Nephron progenitor cell (in vitro differentiated cells): ENCODE data around the gene CCDC33.
"Not testable (repeated sequence)": the region's sequence is repeated elsewhere in the genome, so short reads cannot be mapped to it uniquely, and the experiment has no call there.

Experiments
- DNase-seq: peaks from one replicate; pipeline ENCODE4 v3.0.0; 2021
- H3K27ac Mint-ChIP-seq: 2 replicates; pipeline ENCODE4 v1.8.0; 2021; ENCODE audit warnings: mild to moderate bottlenecking, moderate library complexity, mixed read lengths
- H3K27me3 Mint-ChIP-seq: 2 replicates; pipeline ENCODE4 v1.8.0; 2021; ENCODE audit warnings: mild to moderate bottlenecking, low read depth, mixed read lengths; ENCODE audit not compliant: poor library complexity
- H3K36me3 Mint-ChIP-seq: 2 replicates; pipeline ENCODE4 v1.8.0; 2021; ENCODE audit warnings: low read depth, mixed read lengths
- H3K4me1 Mint-ChIP-seq: 2 replicates; pipeline ENCODE4 v1.8.0; 2021; ENCODE audit warnings: mixed read lengths
- H3K4me3 Mint-ChIP-seq: 2 replicates; pipeline ENCODE4 v1.8.0; 2021; ENCODE audit warnings: mild to moderate bottlenecking, moderate library complexity, mixed read lengths
- H3K9me3 Mint-ChIP-seq: 2 replicates; pipeline ENCODE4 v1.8.0; 2021; ENCODE audit warnings: mild to moderate bottlenecking, moderate library complexity, mixed read lengths
- TF ChIP-seq, protein P1 (sequence below): fragments of 200-600 bp; sonication (generic); IDR thresholded peaks from 2 replicates; pipeline ENCODE4 v1.5.0; 2021; ENCODE audit warnings: antibody characterized with exemption

Gene CCDC33

DNA sequence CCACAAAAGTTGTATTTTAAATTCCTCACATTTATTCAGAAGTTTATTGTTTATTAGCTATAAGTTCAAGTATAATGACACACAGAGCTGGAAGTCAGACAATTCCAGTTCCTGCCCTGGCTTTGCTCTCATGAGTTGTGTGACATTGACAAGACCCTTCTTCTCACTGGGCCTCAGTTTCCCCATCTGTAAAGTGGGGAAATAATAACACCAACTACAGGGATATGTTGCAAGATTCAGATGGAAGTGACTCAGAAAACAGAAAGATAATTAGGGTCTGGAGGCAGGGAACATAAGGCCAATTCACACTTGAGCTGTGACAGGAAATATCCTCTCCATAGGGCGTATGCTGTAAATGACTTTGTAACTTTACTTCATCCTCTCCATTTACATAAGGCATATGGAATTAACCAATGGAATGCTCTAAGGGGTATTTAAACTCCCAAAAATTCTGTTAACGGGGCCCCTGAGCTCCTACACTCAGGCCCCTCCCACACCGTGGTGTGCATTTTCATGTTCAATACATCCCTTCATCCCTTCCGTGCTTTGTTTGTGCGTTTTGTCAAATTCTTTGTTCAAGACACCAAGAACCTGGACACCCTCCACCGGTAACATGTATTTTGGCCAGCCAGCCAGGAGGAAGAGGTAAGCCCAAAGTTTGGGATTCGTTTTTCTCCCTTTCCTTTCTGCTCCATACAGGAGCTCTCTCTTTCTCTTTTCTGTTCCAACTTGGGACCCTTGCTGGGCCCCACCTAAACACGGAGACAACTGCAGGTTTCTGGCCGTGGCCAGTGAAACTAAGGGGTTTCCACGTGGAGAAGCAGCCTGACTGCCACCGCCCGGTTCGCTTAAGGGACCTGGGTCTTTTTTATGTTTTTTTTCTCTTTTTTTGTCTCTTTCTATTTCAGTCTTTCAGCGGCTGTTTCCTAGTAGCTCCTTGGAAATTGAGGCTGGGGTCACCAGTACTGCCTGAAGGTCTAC is 114.5 kb downstream of the CCDC33 start:
- H3K4me1 Mint-ChIP-seq: peaks cover 41% of the 10 kb centered on the region
- H3K36me3 Mint-ChIP-seq: peaks cover 25% of the 10 kb centered on the region
- no peak for DNase-seq
- H3K4me3 Mint-ChIP-seq: no peak overlapping the region
- H3K27me3 Mint-ChIP-seq: peaks cover 9% of the 10 kb centered on the region
- H3K27ac Mint-ChIP-seq: no peak overlapping the region
- peaks cover 32% of the 10 kb centered on the region for H3K9me3 Mint-ChIP-seq
- TF ChIP-seq, protein P1, sequence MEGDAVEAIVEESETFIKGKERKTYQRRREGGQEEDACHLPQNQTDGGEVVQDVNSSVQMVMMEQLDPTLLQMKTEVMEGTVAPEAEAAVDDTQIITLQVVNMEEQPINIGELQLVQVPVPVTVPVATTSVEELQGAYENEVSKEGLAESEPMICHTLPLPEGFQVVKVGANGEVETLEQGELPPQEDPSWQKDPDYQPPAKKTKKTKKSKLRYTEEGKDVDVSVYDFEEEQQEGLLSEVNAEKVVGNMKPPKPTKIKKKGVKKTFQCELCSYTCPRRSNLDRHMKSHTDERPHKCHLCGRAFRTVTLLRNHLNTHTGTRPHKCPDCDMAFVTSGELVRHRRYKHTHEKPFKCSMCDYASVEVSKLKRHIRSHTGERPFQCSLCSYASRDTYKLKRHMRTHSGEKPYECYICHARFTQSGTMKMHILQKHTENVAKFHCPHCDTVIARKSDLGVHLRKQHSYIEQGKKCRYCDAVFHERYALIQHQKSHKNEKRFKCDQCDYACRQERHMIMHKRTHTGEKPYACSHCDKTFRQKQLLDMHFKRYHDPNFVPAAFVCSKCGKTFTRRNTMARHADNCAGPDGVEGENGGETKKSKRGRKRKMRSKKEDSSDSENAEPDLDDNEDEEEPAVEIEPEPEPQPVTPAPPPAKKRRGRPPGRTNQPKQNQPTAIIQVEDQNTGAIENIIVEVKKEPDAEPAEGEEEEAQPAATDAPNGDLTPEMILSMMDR: no peak

DNA sequence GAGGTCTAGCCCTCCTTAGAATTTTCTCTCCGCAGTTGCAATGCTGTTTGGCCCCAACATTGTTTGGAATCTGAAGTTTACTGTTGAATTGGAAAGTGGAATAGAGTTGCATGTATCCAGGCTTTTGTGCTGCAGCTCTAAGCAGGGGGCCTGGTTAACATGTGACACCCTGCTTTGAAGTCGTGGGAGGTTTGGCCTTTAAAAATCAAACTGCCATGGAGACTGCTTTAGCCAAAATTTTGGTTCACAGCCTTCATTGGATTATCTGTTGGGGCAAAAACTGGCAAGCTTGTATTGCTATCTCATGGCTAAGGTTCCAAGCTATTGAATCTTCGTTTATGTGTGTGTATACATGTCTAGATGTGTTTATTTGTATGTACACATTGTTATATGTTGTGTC is 115.5 kb downstream of the CCDC33 start:
- peaks cover 26% of the 10 kb centered on the region for H3K36me3 Mint-ChIP-seq
- H3K9me3 Mint-ChIP-seq: peaks cover 35% of the 10 kb centered on the region
- TF ChIP-seq, protein P1: no peak
- DNase-seq: no peak
- peaks cover 40% of the 10 kb centered on the region for H3K4me1 Mint-ChIP-seq
- H3K4me3 Mint-ChIP-seq: no peak overlapping the region
- H3K27me3 Mint-ChIP-seq: peaks cover 10% of the 10 kb centered on the region
- H3K27ac Mint-ChIP-seq: no peak overlapping the region

DNA sequence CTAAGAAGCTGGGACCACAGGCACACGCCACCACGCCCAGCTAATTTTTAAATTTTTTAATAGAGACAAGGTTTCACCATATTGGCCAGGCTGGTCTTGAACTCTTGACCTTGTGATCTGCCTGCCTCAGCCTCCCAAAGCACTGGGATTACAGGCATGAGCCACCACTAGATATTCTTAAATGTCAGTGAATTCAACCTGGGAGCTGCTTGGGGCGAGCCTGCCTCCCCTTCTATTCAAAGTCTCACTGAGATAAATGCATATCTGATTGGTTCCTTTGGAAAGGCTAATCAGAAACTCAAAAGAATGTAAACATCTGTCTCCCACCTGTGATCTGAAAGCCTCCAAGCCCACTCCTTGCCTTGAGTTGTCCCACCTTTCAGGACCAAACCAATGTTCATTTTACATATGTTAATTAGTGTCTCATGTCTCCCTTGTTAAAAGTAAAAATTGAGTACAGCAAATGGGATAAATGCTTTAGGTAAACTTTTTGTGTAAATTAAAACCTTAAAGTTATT is 116.3 kb downstream of the CCDC33 start:
- H3K36me3 Mint-ChIP-seq: peaks cover 26% of the 10 kb centered on the region
- H3K4me3 Mint-ChIP-seq: no peak overlapping the region
- no peak overlapping the region for H3K27ac Mint-ChIP-seq
- TF ChIP-seq, protein P1: no peak
- no peak for DNase-seq
- H3K27me3 Mint-ChIP-seq: peaks cover 10% of the 10 kb centered on the region
- peaks cover 35% of the 10 kb centered on the region for H3K9me3 Mint-ChIP-seq
- peaks cover 40% of the 10 kb centered on the region for H3K4me1 Mint-ChIP-seq

DNA sequence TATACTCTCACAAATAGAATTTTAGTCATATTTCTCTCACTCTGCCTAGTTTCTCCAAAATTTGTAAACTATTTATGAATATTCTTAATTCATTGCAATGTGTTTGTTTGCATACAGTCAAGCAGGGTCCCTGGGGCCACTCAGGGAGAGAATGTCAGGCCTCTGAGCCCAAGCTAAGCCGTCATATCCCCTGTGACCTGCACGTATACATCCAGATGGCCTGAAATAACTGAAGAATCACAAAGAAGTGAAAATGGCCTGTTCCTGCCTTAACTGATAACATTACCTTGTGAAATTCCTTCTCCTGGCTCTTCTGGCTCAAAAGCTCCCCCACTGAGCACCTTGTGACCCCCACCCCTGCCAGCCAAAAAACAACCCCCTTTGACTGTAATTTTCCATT is 117.9 kb downstream of the CCDC33 start:
- peaks cover 35% of the 10 kb centered on the region for H3K9me3 Mint-ChIP-seq
- not testable (repeated sequence) for DNase-seq

DNA sequence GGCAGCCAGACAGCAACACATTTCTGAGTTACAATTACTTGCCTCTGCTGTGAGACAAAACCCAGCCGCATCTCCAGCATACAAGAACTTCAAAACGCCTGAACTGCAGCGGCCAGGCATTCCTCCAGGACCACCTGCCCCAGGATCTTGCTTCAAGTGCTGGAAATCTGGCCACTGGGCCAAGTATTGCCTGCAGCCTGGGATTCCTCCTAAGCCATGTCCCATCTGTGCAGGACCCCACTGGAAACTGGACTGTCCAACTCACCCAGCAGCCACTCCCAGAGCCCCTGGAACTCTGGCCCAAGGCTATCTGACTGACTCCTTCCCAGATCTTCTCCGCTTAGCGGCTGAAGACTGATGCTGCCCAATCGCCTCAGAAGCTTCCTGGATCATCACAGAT is 119.9 kb downstream of the CCDC33 start:
- H3K27ac Mint-ChIP-seq, H3K4me3 Mint-ChIP-seq, H3K27me3 Mint-ChIP-seq, DNase-seq: not testable (repeated sequence)
- peaks cover 24% of the 10 kb centered on the region for H3K4me1 Mint-ChIP-seq
- H3K9me3 Mint-ChIP-seq: peaks cover 35% of the 10 kb centered on the region
- H3K36me3 Mint-ChIP-seq: peaks cover 26% of the 10 kb centered on the region

More for the DNA sequence above, 117.9 kb downstream of the CCDC33 start:
- not testable (repeated sequence) for H3K27me3 Mint-ChIP-seq, H3K27ac Mint-ChIP-seq, H3K4me3 Mint-ChIP-seq
- peaks cover 35% of the 10 kb centered on the region for H3K4me1 Mint-ChIP-seq
- peaks cover 26% of the 10 kb centered on the region for H3K36me3 Mint-ChIP-seq

DNA sequence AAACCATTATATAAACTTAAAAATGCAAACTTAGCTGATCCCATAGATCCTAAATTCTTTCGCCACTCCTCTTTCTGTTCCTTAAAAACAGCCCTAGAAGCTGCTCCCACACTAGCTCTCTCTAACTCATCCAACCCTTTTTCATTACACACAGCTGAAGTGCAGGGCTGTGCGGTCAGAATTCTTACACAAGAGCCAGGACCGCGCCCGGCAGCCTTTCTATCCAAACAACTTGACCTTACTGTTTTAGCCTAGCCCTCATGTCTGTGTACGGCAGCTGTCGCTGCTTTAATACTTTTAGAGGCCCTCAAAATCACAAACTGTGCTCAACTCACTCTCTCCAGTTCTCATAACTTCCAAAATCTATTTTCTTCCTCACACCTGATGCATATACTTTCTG is 121.4 kb downstream of the CCDC33 start:
- not testable (repeated sequence) for H3K27ac Mint-ChIP-seq, H3K4me3 Mint-ChIP-seq, H3K27me3 Mint-ChIP-seq, DNase-seq
- peaks cover 26% of the 10 kb centered on the region for H3K36me3 Mint-ChIP-seq
- H3K9me3 Mint-ChIP-seq: peaks cover 34% of the 10 kb centered on the region
- peaks cover 15% of the 10 kb centered on the region for H3K4me1 Mint-ChIP-seq

DNA sequence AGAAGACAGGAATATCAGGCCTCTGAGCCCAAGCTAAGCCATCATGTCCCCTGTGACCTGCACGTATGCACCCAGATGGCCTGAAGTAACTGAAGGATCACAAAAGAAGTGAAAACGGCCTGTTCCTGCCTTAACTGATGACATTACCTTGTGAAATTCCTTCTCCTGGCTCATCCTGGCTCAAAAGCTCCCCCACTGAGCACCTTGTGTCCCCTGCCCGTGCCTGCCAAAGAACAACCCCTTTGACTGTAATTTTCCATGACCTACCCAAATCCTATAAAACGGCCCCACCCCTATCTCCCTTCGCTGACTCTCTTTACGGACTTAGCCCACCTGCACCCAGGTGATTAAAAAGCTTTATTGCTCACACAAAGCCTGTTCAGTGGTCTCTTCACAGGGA is 123.2 kb downstream of the CCDC33 start:
- H3K27me3 Mint-ChIP-seq: peaks cover 13% of the 10 kb centered on the region
- H3K9me3 Mint-ChIP-seq: peaks cover 16% of the 10 kb centered on the region
- H3K4me3 Mint-ChIP-seq, H3K27ac Mint-ChIP-seq, DNase-seq: not testable (repeated sequence)
- H3K36me3 Mint-ChIP-seq: peaks cover 13% of the 10 kb centered on the region
- H3K4me1 Mint-ChIP-seq: peaks cover 17% of the 10 kb centered on the region

DNA sequence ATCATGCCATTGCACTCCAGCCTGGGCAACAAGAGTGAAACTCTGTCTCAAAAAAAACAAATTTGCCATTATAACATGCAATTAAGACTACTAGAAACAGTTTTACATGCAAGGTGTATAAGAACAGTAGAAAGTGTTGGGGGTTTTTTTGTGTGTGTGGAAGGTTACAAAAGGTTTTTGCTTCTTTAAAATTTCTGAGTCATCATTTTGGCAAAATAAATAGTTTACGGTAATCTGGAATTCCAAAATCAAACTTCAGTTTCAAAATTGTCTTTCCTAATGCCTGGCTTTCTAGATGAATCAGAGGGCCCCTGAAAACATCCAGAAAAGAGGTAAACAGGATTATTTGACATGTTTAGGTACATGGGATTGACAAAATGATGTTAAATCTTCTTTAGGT is 124.7 kb downstream of the CCDC33 start:
- not testable (repeated sequence) for H3K4me3 Mint-ChIP-seq, H3K9me3 Mint-ChIP-seq, H3K27ac Mint-ChIP-seq, H3K36me3 Mint-ChIP-seq, DNase-seq
- Mint-ChIP-seq H3K4me1 (peaks cover 15% of the 10 kb centered on the region), H3K27me3 (peaks cover 11% of the 10 kb centered on the region)
